K562 (cell line): ENCODE measurements around the gene SIT1. TPM values are rescaled to one million over a fixed set of nuclear protein-coding genes. Genes with fewer than 3 reads are reported as not detected.

ENCODE experiments used
- GABPB2 ChIP-seq: fragments of 250-450 bp; sonication (Bioruptor Pico); conservative IDR thresholded peaks from 2 replicates; pipeline ENCODE4 v1.5.1; 2021; ENCODE audit warnings: mild to moderate bottlenecking
- GATA2 ChIP-seq: sonication (generic); formaldehyde crosslinking; IDR thresholded peaks from 2 replicates; pipeline ENCODE4 v1.4.0; 2020; ENCODE audit warnings: mild to moderate bottlenecking, missing genetic modification reagents
- GATAD2B ChIP-seq: fragments of 450-650 bp; IDR thresholded peaks from 2 replicates; pipeline ENCODE4 v1.6.1; 2017; ENCODE audit warnings: mild to moderate bottlenecking, borderline replicate concordance
- HDAC3 ChIP-seq: fragments of 450-650 bp; IDR thresholded peaks from 2 replicates; pipeline ENCODE4 v1.6.1; 2018; ENCODE audit warnings: borderline replicate concordance, mild to moderate bottlenecking, moderate library complexity; ENCODE audit not compliant: partially characterized antibody
- NCOA1 ChIP-seq: fragments of 450-650 bp; IDR thresholded peaks from 2 replicates; pipeline ENCODE4 v1.6.1; 2016; ENCODE audit warnings: low read depth
- NONO ChIP-seq, 2 experiments: fragments of 200-400 bp in 1 of 2; fragments of 450-650 bp in 1 of 2; formaldehyde crosslinking in 1 of 2; IDR thresholded peaks; 2 replicates each; pipeline ENCODE4 v1.6.1; 2017; ENCODE audit warnings: low read depth in 2 of 2, mild to moderate bottlenecking in 2 of 2, moderate library complexity in 2 of 2, low read length in 1 of 2
- NRF1 ChIP-seq, 2 experiments: fragments of 450-650 bp; IDR thresholded peaks in 1 of 2; conservative IDR thresholded peaks in 1 of 2; 2 replicates each; pipeline ENCODE4 v1.6.1; 2014; ENCODE audit warnings: mild to moderate bottlenecking in 2 of 2
- POLR3A ChIP-seq: IDR thresholded peaks from 2 replicates; pipeline ENCODE4 v1.6.1; 2011; ENCODE audit warnings: borderline replicate concordance, mild to moderate bottlenecking, moderate library complexity; ENCODE audit not compliant: insufficient read length, insufficient read depth; ENCODE audit errors: extremely low read depth
- SNRNP70 ChIP-seq: fragments of 200-400 bp; formaldehyde crosslinking; optimal IDR thresholded peaks from 2 replicates; pipeline ENCODE3; 2017; ENCODE audit warnings: low read depth, low read length
- ZNF217 ChIP-seq: sonication (generic); formaldehyde crosslinking; IDR thresholded peaks from 2 replicates; pipeline ENCODE4 v1.8.0; 2022; ENCODE audit warnings: mild to moderate bottlenecking, missing genetic modification reagents
- ZNF586 ChIP-seq: fragments of 450-650 bp; formaldehyde crosslinking; conservative IDR thresholded peaks from 2 replicates; pipeline ENCODE4 v1.4.0; 2020; ENCODE audit warnings: mild to moderate bottlenecking, moderate library complexity
- ZNF699 ChIP-seq: fragments of 250-450 bp; sonication (Bioruptor Pico); IDR thresholded peaks from 2 replicates; pipeline ENCODE4 v1.8.0; 2021; ENCODE audit warnings: mild to moderate bottlenecking, moderate library complexity; ENCODE audit not compliant: insufficient replicate concordance
- polyA plus RNA-seq, 8 experiments: library from polyadenylated mRNA; depleted of rRNA in 4 of 8; stranded (reverse) in 5 of 8; unstranded in 3 of 8; fragments of >200 nt; fragmentation: Nextera tagmentation in 2 of 8; fragmentation: Illumina TruSeq in 1 of 8; extraction: Ambion mirVana in 2 of 8; extraction: Trizol in 1 of 8; gene quantifications; 2 replicates each; pipeline versions ENCODE4 v1.2.1 to v1.2.3, GENCODE V29; 2011 to 2014; ENCODE audit warnings: inconsistent platforms in 1 of 8, missing spikeins in 1 of 8
- total RNA-seq, 7 experiments: library from RNA; depleted of rRNA in 6 of 7; stranded (reverse); fragments of >200 nt in 6 of 7; fragmentation: Illumina TruSeq in 2 of 7; extraction: Trizol in 2 of 7; gene quantifications; 2 replicates each; pipeline versions ENCODE4 v1.2.1 to v1.2.3, GENCODE V29; 2011 to 2021; ENCODE audit warnings: low replicate concordance in 1 of 7
- TF ChIP-seq, protein P1 (sequence below), 2 experiments: fragments of 450-650 bp in 1 of 2; sonication (generic) in 1 of 2; formaldehyde crosslinking in 1 of 2; IDR thresholded peaks in 1 of 2; conservative IDR thresholded peaks in 1 of 2; 2 replicates each; pipeline versions ENCODE4 v1.6.1 to v1.8.1; 2016 to 2023; ENCODE audit warnings: mild to moderate bottlenecking in 2 of 2, moderate library complexity in 2 of 2, inconsistent platforms in 1 of 2, missing genetic modification reagents in 1 of 2
- TF ChIP-seq, protein P2 (sequence below), 2 experiments: fragments of 450-650 bp in 1 of 2; sonication (generic) in 1 of 2; formaldehyde crosslinking; conservative IDR thresholded peaks; 2 replicates each; pipeline versions ENCODE4 v1.4.0 to v1.8.1; 2020 to 2022; ENCODE audit warnings: mild to moderate bottlenecking in 1 of 2, missing genetic modification reagents in 1 of 2
- TF ChIP-seq, protein P3 (sequence below): fragments of 450-650 bp; IDR thresholded peaks from 2 replicates; pipeline ENCODE4 v1.6.1; 2018; ENCODE audit not compliant: partially characterized antibody
- TF ChIP-seq, protein P4 (sequence below): sonication (generic); formaldehyde crosslinking; IDR thresholded peaks from 2 replicates; pipeline ENCODE4 v1.8.0; 2022; ENCODE audit warnings: mild to moderate bottlenecking, missing genetic modification reagents, borderline replicate concordance
- TF ChIP-seq, protein P5 (sequence below), 2 experiments: fragments of 450-650 bp; conservative IDR thresholded peaks; 2 replicates each; pipeline ENCODE4 v1.6.1; 2017; ENCODE audit warnings: mild to moderate bottlenecking in 2 of 2, moderate library complexity in 2 of 2

Gene SIT1
- total and polyA plus RNA-seq, 9 of the 15 experiments (the other 6 are each of a cell fraction or from before 2014, with no cell fraction given) = not detected

DNA sequence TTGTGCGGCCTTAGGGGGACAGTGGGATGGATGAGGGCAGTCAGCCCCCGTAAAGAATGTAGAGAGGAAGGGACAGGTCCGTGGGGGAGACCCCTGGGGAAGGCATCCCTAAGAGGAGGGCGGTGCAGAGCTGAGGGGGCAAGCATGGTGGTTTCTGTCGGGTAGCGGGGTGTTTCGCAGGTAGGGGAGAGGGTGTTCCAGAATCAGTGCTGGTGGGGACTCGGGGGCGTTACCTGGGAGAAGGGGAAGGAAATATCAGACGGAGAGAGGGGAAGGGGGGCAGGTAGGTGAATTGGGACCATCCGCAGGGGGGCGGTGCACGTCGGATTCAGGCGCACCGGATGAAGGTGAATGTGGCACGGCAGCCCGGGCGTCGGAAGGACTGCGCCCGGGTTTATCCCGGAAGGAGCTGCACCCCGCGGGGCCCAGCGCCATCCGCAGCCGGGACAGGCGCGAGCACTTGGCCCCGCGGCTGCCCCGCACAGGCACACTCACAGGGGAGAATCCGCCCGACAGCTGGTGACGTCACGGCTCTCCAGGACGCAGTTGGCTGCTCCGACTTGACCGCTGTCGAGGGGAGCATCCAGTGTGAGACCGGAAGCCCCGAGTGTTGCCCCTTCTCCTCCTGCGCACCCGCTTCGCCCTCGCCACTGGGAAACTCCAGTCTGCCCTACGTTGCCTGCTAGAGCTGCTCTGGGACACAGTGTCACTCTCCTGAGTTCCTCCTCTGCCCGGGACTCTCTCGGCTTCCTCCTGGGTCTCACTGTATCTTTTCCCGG is 33.9 kb downstream of the SIT1 start (continued):
- TF ChIP-seq, protein P1, sequence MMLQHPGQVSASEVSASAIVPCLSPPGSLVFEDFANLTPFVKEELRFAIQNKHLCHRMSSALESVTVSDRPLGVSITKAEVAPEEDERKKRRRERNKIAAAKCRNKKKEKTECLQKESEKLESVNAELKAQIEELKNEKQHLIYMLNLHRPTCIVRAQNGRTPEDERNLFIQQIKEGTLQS (IDR thresholded peaks at IDR 0.05) = peak; percentile 67
- TF ChIP-seq, protein P1 (CRISPR knock-in tag; conservative IDR thresholded peaks at IDR 0.05) = no peak
- TF ChIP-seq POLR3A (no peak), ZNF586 (CRISPR knock-in tag) (no peak), SNRNP70 (no peak), GATA2 (CRISPR knock-in tag) (no peak), NCOA1 (no peak), NONO (IDR thresholded peaks at IDR 0.05; ENCODE audit: low read depth in 2 of 2, low read length in 1 of 2) (no peak), GATAD2B (no peak), ZNF217 (CRISPR knock-in tag) (no peak), NRF1 (conservative IDR thresholded peaks at IDR 0.05 in 1 of 2, IDR thresholded peaks at IDR 0.05 in 1 of 2) (peak; percentile 29 to 36; a peak in 2 of 4 replicates), HDAC3 (no peak), GABPB2 (CRISPR knock-in tag) (no peak), ZNF699 (no peak)
- TF ChIP-seq, protein P2, sequence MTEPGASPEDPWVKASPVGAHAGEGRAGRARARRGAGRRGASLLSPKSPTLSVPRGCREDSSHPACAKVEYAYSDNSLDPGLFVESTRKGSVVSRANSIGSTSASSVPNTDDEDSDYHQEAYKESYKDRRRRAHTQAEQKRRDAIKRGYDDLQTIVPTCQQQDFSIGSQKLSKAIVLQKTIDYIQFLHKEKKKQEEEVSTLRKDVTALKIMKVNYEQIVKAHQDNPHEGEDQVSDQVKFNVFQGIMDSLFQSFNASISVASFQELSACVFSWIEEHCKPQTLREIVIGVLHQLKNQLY (CRISPR knock-in tag; conservative IDR thresholded peaks at IDR 0.05) = no peak
- TF ChIP-seq, protein P3, sequence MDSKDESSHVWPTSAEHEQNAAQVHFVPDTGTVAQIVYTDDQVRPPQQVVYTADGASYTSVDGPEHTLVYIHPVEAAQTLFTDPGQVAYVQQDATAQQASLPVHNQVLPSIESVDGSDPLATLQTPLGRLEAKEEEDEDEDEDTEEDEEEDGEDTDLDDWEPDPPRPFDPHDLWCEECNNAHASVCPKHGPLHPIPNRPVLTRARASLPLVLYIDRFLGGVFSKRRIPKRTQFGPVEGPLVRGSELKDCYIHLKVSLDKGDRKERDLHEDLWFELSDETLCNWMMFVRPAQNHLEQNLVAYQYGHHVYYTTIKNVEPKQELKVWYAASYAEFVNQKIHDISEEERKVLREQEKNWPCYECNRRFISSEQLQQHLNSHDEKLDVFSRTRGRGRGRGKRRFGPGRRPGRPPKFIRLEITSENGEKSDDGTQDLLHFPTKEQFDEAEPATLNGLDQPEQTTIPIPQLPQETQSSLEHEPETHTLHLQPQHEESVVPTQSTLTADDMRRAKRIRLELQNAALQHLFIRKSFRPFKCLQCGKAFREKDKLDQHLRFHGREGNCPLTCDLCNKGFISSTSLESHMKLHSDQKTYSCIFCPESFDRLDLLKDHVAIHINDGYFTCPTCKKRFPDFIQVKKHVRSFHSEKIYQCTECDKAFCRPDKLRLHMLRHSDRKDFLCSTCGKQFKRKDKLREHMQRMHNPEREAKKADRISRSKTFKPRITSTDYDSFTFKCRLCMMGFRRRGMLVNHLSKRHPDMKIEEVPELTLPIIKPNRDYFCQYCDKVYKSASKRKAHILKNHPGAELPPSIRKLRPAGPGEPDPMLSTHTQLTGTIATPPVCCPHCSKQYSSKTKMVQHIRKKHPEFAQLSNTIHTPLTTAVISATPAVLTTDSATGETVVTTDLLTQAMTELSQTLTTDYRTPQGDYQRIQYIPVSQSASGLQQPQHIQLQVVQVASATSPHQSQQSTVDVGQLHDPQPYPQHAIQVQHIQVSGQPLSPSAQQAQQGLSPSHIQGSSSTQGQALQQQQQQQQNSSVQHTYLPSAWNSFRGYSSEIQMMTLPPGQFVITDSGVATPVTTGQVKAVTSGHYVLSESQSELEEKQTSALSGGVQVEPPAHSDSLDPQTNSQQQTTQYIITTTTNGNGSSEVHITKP = peak; percentile 54
- TF ChIP-seq, protein P4, sequence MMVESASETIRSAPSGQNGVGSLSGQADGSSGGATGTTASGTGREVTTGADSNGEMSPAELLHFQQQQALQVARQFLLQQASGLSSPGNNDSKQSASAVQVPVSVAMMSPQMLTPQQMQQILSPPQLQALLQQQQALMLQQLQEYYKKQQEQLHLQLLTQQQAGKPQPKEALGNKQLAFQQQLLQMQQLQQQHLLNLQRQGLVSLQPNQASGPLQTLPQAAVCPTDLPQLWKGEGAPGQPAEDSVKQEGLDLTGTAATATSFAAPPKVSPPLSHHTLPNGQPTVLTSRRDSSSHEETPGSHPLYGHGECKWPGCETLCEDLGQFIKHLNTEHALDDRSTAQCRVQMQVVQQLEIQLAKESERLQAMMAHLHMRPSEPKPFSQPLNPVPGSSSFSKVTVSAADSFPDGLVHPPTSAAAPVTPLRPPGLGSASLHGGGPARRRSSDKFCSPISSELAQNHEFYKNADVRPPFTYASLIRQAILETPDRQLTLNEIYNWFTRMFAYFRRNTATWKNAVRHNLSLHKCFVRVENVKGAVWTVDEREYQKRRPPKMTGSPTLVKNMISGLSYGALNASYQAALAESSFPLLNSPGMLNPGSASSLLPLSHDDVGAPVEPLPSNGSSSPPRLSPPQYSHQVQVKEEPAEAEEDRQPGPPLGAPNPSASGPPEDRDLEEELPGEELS (CRISPR knock-in tag) = no peak
- TF ChIP-seq, protein P5, sequence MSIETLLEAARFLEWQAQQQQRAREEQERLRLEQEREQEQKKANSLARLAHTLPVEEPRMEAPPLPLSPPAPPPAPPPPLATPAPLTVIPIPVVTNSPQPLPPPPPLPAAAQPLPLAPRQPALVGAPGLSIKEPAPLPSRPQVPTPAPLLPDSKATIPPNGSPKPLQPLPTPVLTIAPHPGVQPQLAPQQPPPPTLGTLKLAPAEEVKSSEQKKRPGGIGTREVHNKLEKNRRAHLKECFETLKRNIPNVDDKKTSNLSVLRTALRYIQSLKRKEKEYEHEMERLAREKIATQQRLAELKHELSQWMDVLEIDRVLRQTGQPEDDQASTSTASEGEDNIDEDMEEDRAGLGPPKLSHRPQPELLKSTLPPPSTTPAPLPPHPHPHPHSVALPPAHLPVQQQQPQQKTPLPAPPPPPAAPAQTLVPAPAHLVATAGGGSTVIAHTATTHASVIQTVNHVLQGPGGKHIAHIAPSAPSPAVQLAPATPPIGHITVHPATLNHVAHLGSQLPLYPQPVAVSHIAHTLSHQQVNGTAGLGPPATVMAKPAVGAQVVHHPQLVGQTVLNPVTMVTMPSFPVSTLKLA (conservative IDR thresholded peaks at IDR 0.05) = no peak
